SKM-1 (cell line): Measurements from ENCODE around the gene OSTN.
"Not testable (repeated sequence)": the region's sequence is repeated elsewhere in the genome, so short reads cannot be mapped to it uniquely, and the experiment has no call there.

Experiments
- DNase-seq: peaks from one replicate; lab custom pipeline; 2025; ENCODE audit not compliant: unreplicated experiment; lab: John Stamatoyannopoulos, UW

Gene OSTN

GRCh38 chr3:191263365-191263764 lies 64.3 kb downstream of the OSTN start:
- no peak for DNase-seq

- DNase-seq: no peak
Measured at GRCh38 chr3:191263850-191264249, 64.8 kb downstream of the OSTN start.

DNA sequence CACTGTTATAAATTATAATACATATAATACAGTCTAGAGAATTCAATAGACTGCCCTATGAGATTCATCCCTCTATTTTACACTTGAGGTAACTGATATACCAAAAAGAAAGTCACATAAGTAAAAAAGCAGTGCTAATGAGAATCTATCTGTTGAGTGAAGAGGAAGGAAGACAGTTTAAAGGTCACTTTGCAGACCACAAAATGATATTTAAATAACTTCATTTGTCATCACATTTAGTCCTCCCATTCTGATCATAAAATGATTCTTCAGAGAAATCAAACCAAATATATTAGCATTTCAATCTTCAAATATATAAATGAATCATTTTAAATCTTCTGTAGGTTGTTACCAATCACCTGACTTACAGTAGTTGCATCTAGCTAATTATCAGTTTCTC lies 69.7 kb downstream of the OSTN start:
- DNase-seq: no peak

DNA sequence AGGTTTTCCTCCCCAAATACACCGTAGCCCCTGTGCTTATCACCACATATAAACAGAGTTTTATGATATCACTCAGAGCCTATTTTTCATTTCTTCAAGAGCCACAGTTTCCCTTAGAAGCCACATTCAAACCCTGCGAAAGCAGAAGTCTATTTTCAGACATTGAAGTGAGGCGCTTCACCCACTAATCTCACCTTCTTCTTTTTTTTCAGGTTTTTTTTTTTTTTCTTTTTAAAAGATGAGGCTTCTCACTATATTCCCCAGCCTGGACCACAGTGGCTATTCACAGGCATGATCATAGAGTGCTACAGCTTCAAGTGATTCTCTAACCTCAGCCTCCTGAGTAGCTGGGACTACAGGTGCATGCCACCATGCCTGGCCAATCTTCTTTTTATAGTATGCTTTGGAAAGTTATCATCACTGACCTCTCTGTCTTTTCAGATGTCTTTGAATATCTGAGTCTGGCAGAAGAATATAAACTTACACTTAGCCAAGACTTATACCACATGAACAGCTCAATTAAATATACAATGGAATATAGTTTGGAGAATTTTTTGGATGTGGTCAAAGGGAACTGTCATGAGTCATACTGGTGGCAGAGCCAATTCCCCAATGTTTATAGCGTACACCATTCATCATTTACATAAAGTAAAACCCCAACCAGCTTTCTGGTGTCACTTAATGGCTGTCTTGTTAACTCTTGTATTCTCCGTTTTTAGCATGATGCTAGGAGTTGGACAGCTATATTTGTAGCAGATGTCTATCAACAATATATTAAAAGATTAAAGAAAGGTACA lies 70.4 kb downstream of the OSTN start:
- DNase-seq: no peak

- DNase-seq: not testable (repeated sequence)
Measured at GRCh38 chr3:191275244-191275643, 76.2 kb downstream of the OSTN start.

- DNase-seq: no peak
Measured at GRCh38 chr3:191275751-191276150, 76.7 kb downstream of the OSTN start.

GRCh38 chr3:191280111-191280510 lies 81.1 kb downstream of the OSTN start:
- no peak for DNase-seq

DNA sequence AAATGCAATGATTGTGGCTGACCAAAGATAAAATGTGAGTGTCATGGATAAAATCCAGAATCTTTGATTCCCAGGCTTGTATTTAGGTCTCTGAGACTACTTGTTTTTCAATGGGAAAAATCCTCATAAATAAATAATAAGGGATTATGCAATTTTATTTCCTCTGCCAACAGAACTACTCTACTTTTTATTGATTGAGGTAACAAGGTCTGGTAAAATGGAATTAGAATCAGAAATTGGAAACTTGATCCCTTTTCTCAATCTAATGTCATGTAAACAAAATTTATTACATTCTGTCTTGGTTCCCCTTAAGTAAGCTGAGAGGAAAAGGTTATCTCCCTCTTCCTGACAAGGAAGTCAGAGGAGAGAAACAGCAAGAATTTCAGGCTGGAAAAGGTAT lies 81.8 kb downstream of the OSTN start:
- DNase-seq: no peak

DNA sequence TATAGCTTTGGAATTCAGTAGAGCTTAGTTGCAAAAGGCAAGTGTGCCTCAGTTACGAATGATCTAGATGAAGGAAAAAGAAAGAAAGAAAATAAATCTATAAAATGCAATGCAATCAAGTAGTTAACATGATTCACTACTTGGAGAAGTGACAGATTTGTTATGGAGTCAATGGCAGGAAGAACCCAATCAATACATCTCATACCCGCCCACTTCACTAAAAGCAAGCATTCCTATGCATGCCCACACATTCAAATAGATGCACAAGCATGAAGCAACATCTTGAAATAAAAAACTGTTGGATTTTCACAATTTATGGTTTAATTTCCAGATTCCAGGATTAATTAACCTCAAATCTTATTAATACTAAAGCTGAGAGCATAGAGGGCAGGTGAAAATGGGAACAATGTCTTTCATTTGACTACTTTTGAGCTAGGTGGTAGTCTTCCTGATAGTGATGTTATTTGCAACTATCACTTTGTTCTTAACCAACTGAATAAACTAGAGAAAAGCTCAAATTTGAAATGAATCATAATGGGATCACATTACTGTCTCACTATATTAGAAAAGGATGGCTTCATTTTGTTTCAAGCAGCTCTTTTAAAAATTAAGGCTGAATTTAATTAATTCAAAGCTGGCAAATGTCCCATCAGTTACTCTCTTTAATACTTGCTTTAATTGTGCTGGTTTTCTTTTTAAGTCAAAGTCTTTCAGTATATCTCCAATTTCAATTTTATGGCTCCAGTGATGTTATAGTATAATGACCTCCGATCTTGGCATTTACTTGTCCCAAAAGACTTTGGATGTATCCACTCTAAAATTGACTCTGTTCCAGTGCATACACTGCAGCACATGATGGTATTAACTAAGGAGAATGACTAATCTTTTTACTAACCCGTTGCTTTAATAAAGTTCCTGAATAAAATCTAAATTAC lies 83.5 kb downstream of the OSTN start:
- DNase-seq: no peak

DNA sequence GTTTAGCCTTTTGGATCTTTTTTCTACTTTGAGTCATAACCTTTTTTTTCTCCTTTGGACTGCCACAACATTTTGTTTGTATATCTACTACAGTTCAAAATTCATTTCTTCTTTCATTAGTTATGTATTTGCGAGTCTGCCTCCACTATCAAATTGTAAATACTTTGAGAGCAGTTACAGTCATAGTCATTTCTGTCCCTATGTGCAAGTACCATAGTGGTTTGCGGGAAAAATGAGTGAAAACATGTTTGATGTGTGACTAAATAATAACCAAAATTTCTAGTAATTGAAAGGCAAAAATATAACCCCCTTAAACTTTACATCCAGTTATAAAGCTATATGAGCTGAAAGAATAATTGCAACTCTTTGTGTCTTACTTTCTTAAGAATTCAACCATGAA lies 84.4 kb downstream of the OSTN start:
- DNase-seq: no peak

DNA sequence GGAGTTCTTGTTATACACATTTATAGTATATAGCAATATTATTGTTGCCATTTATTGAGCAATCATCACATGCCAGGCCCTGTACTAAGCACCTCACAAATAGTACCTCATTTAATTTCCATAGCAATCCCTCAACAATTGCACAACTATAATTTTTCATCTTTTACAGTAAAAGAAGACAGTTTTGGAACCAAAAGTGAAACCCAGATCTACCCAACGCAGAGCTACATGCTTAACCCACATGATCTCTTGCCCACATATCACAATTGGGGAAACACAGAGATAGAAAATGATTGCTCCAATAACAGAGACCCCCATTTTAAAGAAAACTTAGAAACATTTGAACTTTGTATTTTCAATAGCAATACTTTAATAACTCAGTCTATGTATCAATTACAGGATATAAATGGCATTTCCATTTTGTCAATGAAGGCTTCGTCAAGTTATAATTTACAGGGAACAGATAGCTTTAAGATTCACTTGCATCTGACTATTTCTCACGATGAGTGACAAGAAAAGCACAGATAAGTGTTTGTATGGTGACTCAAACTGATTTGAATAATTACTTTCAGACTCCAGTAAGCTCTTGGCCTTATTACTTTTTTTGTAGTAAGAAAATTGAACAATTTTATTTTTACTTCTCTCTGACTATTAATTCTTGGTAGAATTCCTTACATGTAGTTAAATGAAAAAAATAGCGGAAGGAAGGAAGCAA lies 91.4 kb downstream of the OSTN start:
- DNase-seq: no peak

DNA sequence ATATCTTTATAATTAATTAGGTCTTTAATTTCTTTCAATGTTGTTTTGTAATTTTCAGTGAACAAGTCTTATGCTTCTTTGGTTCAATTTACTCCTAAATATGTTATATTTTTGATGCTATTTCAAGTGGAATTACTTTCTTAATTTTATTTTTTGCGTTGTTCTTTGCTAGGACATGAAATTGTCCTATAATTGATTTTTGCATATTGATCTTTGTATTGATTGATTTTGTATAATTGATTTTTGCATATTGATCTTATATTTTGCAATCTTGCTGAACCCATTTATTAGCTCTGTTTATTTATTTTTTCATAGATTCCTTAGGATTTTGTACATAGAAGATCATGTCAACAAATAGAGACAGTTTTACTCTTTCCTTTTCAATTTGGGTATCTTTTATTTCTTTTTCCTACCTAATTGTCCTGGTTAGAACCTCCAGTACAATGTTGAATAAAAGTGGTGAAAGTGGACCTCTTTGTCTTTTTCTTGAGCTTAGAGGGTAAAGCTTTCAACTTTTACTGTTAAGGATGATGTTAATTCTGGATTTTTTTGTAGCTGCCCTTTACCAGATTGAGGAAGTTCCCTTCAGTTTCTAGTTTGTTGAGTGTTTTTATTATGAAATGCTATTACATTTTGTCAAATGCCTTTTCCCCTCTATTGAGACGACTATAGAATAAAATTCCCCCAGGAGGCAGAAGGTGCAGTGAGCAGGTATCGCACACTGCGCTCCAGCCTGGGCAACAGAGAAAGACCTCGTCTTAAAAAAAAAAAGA lies 93.4 kb downstream of the OSTN start:
- DNase-seq: no peak

GRCh38 chr3:191294291-191294690 lies 95.2 kb downstream of the OSTN start:
- DNase-seq: no peak

GRCh38 chr3:191296041-191296541 lies 97.0 kb downstream of the OSTN start:
- DNase-seq: peak; percentile 19

GRCh38 chr3:191298846-191299245 lies 99.8 kb downstream of the OSTN start:
- DNase-seq: no peak

- no peak for DNase-seq
Measured at GRCh38 chr3:191300422-191300821, 101.4 kb downstream of the OSTN start.

DNA sequence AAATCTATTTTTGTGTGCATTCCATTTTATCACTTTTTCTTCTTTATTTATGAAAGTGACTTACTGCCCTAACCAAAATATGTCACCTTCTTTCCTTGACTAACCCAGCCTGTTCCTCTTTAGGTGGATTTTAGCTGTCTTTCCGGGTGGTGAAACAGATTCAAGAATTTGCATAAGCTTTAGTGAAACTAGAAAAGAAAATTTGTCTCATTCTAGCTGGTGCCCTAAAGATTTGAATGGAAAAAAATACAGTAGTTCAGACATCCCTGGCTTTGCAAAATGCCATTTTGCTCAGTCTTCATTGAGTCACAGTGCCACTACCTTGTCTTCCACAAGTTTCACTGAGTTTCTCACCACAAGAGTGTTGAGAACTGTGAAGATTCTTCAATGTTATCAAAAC lies 102.0 kb downstream of the OSTN start:
- no peak for DNase-seq

- no peak for DNase-seq
Measured at GRCh38 chr3:191301782-191302411, 102.9 kb downstream of the OSTN start.

- DNase-seq: no peak
Measured at GRCh38 chr3:191302451-191302850, 103.4 kb downstream of the OSTN start.

- no peak for DNase-seq
Measured at GRCh38 chr3:191303596-191303995, 104.6 kb downstream of the OSTN start.
